ENCODE results near the gene INSR. TPM values are rescaled to one million over a fixed set of nuclear protein-coding genes. Genes with fewer than 3 reads are reported as not detected.

INSR gene
- total RNA-seq, 1 donor from 2014 or later: 3.2 TPM

GRCh38 chr19:7252364-7252763, 41.9 kb downstream of the INSR start:
- DNase-seq (no peak), ATAC-seq (ENCODE audit: low read depth) (no peak)
- Mint-ChIP-seq H3K27ac (no peak overlapping the region), H3K36me3 (ENCODE audit: low read depth) (no peaks in the 10 kb centered on the region), H3K27me3 (peaks cover 1% of the 10 kb centered on the region), H3K9me3 (no peaks in the 10 kb centered on the region), H3K4me3 (no peak overlapping the region), H3K4me1 (peaks cover 2% of the 10 kb centered on the region)
- CTCF ChIA-PET: no interaction called here
- intact Hi-C loops (cut with micrococcal nuclease): no loop called here
- POLR2A ChIA-PET: no interaction called here
- TF ChIP-seq, protein P1, sequence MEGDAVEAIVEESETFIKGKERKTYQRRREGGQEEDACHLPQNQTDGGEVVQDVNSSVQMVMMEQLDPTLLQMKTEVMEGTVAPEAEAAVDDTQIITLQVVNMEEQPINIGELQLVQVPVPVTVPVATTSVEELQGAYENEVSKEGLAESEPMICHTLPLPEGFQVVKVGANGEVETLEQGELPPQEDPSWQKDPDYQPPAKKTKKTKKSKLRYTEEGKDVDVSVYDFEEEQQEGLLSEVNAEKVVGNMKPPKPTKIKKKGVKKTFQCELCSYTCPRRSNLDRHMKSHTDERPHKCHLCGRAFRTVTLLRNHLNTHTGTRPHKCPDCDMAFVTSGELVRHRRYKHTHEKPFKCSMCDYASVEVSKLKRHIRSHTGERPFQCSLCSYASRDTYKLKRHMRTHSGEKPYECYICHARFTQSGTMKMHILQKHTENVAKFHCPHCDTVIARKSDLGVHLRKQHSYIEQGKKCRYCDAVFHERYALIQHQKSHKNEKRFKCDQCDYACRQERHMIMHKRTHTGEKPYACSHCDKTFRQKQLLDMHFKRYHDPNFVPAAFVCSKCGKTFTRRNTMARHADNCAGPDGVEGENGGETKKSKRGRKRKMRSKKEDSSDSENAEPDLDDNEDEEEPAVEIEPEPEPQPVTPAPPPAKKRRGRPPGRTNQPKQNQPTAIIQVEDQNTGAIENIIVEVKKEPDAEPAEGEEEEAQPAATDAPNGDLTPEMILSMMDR (IDR thresholded peaks at IDR 0.05): no peak

- peak overlapping the region; percentile 18 for H3K27ac Mint-ChIP-seq
- H3K4me3 Mint-ChIP-seq: no peak overlapping the region
- H3K9me3 Mint-ChIP-seq: no peaks in the 10 kb centered on the region
- H3K36me3 Mint-ChIP-seq (ENCODE audit: low read depth): no peaks in the 10 kb centered on the region
- TF ChIP-seq, protein P1 (IDR thresholded peaks at IDR 0.05): no peak
- H3K4me1 Mint-ChIP-seq: peaks cover 2% of the 10 kb centered on the region
- no peak for ATAC-seq (ENCODE audit: low read depth)
- H3K27me3 Mint-ChIP-seq: peaks cover 1% of the 10 kb centered on the region
- CTCF ChIA-PET: no interaction called here
- intact Hi-C loops (cut with micrococcal nuclease): no loop called here
- no peak for DNase-seq
- POLR2A ChIA-PET: no interaction called here
These were observed 42.7 kb downstream of the INSR start for GRCh38 chr19:7251494-7251893.

GRCh38 chr19:7250951-7251350, 43.3 kb downstream of the INSR start:
- ATAC-seq (ENCODE audit: low read depth) (no peak), DNase-seq (no peak)
- intact Hi-C loops (cut with micrococcal nuclease): no loop called here
- peaks cover 3% of the 10 kb centered on the region for H3K9me3 Mint-ChIP-seq
- H3K27ac Mint-ChIP-seq: no peak overlapping the region
- H3K4me3 Mint-ChIP-seq: no peak overlapping the region
- ChIA-PET POLR2A (no interaction called here), CTCF (no interaction called here)
- peaks cover 1% of the 10 kb centered on the region for H3K27me3 Mint-ChIP-seq
- peaks cover 2% of the 10 kb centered on the region for H3K4me1 Mint-ChIP-seq
- no peaks in the 10 kb centered on the region for H3K36me3 Mint-ChIP-seq (ENCODE audit: low read depth)
- TF ChIP-seq, protein P1 (IDR thresholded peaks at IDR 0.05): no peak

GRCh38 chr19:7250057-7250596, 44.1 kb downstream of the INSR start:
- ATAC-seq (ENCODE audit: low read depth): no peak
- H3K4me1 Mint-ChIP-seq: peaks cover 2% of the 10 kb centered on the region
- H3K36me3 Mint-ChIP-seq (ENCODE audit: low read depth): no peaks in the 10 kb centered on the region
- DNase-seq: no peak
- H3K27ac Mint-ChIP-seq: no peak overlapping the region
- ChIA-PET POLR2A (no interaction called here), CTCF (no interaction called here)
- peaks cover 3% of the 10 kb centered on the region for H3K9me3 Mint-ChIP-seq
- H3K27me3 Mint-ChIP-seq: peaks cover 1% of the 10 kb centered on the region
- intact Hi-C loops (cut with micrococcal nuclease): no loop called here
- TF ChIP-seq, protein P1 (IDR thresholded peaks at IDR 0.05): no peak
- no peak overlapping the region for H3K4me3 Mint-ChIP-seq

- intact Hi-C loops (cut with micrococcal nuclease): no loop called here
- H3K27ac Mint-ChIP-seq: no peak overlapping the region
- CTCF ChIA-PET: no interaction called here
These were observed 47.1 kb downstream of the INSR start for GRCh38 chr19:7247155-7247554.

More at GRCh38 chr19:7247155-7247554, 47.1 kb downstream of the INSR start:
- no peaks in the 10 kb centered on the region for H3K36me3 Mint-ChIP-seq (ENCODE audit: low read depth)
- H3K27me3 Mint-ChIP-seq: peaks cover 1% of the 10 kb centered on the region
- peaks cover 13% of the 10 kb centered on the region for H3K4me1 Mint-ChIP-seq
- ATAC-seq (ENCODE audit: low read depth): no peak
- no peak for DNase-seq
- TF ChIP-seq, protein P1 (IDR thresholded peaks at IDR 0.05): no peak
- peaks cover 3% of the 10 kb centered on the region for H3K9me3 Mint-ChIP-seq
- POLR2A ChIA-PET: no interaction called here
- no peak overlapping the region for H3K4me3 Mint-ChIP-seq

Data from activated B cell treated with CpG ODN at 0.5 μM for 24 hours (primary cell).